K562 treated with DMSO at 1 percent for 12 hours (cell line): Measurements from ENCODE around the gene SH3RF3. TPM values are rescaled to one million over a fixed set of nuclear protein-coding genes. Genes with fewer than 3 reads are reported as not detected.

Experiments used
- total RNA-seq: library from RNA; unstranded; fragments of 300-600 nt; gene quantifications from 2 replicates; pipeline ENCODE4 v1.2.3, GENCODE V29; 2022; ENCODE audit not compliant: insufficient read depth

The SH3RF3 gene
- not detected in 2 replicates for total RNA-seq

GRCh38 chr2:109128616-109129355 lies at the start of gene SH3RF3:
TSS of gene SH3RF3 (plus strand) at chr2:109129205.

Other genes starting within 250 kb of the SH3RF3 start
- gene EDAR, start 140.0 kb upstream of the SH3RF3 start, total RNA-seq = not detected in 2 replicates